Loucy (cell line): ENCODE results near the gene PLEKHM2.

Experiments
- EZH2phosphoT487 ChIP-seq: fragments of 200-600 bp; IDR thresholded peaks from 2 replicates; pipeline ENCODE4 v1.6.1; 2018; ENCODE audit warnings: antibody characterized with exemption, mild to moderate bottlenecking, moderate library complexity, borderline replicate concordance
- TF ChIP-seq, protein P1 (sequence below): fragments of 200-600 bp; sonication (generic); conservative IDR thresholded peaks from 2 replicates; pipeline ENCODE4 v1.5.1; 2014; ENCODE audit warnings: mild to moderate bottlenecking, antibody characterized with exemption, low read length

- TF ChIP-seq, protein P1, sequence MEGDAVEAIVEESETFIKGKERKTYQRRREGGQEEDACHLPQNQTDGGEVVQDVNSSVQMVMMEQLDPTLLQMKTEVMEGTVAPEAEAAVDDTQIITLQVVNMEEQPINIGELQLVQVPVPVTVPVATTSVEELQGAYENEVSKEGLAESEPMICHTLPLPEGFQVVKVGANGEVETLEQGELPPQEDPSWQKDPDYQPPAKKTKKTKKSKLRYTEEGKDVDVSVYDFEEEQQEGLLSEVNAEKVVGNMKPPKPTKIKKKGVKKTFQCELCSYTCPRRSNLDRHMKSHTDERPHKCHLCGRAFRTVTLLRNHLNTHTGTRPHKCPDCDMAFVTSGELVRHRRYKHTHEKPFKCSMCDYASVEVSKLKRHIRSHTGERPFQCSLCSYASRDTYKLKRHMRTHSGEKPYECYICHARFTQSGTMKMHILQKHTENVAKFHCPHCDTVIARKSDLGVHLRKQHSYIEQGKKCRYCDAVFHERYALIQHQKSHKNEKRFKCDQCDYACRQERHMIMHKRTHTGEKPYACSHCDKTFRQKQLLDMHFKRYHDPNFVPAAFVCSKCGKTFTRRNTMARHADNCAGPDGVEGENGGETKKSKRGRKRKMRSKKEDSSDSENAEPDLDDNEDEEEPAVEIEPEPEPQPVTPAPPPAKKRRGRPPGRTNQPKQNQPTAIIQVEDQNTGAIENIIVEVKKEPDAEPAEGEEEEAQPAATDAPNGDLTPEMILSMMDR: no peak
- no peak for TF ChIP-seq EZH2phosphoT487
These were observed 63.3 kb downstream of the PLEKHM2 start for GRCh38 chr1:15747378-15747777.
